Activated gamma-delta T cell treated with Interleukin-2 at 50 U/mL for 16 hours (primary cell): Measurements from ENCODE around the gene GPR183.
"Not testable (repeated sequence)": the region's sequence is repeated elsewhere in the genome, so short reads cannot be mapped to it uniquely, and the experiment has no call there.

ENCODE experiments used
- DNase-seq: peaks from one replicate; pipeline ENCODE4 v3.0.0-alpha.2; 2020

Gene GPR183

GRCh38 chr13:99265821-99266426 is 41.3 kb downstream of the GPR183 start:
- no peak for DNase-seq

GRCh38 chr13:99265162-99265800 is 41.9 kb downstream of the GPR183 start:
- no peak for DNase-seq

DNA sequence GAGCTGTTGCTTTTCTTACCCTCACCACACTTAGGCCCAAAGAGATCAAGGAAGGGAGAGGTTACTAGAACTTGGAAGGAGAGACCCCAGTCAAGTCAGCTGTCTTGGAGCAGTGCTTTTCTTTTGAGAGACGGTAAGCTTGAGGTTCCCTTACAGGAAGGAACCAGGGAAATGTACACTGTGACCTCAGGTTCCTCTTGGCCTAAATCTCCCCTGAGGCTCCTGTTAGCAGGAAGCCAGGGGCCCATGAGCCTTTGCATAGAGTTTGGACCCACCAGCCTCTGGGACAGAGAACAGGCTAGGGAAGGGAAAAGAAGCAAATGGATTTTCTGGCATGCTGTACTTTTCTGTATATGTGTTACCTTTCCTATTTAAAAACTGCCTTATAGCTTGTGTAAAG is 43.1 kb downstream of the GPR183 start:
- DNase-seq, result no peak

GRCh38 chr13:99263126-99263785 is 43.9 kb downstream of the GPR183 start:
- DNase-seq, result no peak

DNA sequence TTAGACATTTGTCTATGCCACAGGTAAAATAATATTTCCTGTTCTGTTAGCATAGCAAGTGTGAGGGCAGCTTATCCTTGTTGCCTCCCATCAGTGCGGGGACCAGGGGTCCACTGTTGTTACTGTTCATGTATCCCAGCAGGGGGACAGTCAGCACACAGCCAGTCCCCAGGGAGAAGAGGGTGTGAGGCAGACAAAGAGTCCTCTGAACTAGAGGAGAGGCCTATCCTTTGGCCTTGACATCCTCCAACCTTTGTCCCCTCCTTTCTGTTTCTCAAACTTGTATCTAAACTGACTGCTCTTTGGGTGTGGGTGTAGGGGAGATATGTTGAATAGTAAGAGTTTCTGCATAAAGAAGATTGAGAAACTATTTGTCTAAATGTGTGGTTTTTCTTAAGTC is 46.1 kb downstream of the GPR183 start:
- no peak for DNase-seq

DNA sequence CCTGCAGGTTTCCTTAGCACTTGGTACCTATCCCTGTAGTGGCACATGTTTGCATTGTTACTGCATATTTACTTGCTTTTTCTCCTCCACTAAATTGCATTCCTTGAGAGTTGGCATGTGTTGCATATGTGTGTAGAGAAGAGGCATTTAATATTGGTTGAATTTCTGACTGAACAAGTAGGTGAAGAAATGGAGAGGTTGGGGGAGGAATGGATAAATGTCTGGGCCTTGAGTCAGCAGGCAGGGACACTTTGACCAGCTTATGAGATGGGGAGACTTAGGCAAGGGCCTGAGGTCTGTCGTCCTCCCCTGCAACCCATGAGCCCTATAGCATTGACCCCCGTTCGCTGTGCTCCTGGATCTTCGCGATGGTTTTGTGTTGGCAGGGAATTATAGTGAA is 47.0 kb downstream of the GPR183 start:
- DNase-seq, result no peak

DNA sequence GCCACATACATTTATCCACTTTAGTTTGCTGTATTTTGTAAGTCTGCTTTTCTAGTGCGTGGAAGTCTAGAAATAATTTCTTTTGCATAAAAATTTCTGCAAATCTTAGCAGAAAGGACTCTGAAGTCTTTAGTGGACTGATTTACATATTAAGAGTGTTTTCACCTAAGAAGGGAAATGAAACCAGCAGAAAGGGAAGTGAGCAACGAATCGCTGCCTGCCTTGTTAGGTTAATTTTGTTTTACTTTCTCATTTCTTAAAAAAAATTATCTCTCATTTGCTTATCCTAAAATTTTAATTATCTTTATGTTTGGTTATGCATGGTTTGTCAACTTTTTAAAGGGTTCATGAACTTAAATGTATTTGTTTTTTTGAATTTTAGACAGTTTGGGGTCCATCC is 48.3 kb downstream of the GPR183 start:
- DNase-seq, result no peak

DNA sequence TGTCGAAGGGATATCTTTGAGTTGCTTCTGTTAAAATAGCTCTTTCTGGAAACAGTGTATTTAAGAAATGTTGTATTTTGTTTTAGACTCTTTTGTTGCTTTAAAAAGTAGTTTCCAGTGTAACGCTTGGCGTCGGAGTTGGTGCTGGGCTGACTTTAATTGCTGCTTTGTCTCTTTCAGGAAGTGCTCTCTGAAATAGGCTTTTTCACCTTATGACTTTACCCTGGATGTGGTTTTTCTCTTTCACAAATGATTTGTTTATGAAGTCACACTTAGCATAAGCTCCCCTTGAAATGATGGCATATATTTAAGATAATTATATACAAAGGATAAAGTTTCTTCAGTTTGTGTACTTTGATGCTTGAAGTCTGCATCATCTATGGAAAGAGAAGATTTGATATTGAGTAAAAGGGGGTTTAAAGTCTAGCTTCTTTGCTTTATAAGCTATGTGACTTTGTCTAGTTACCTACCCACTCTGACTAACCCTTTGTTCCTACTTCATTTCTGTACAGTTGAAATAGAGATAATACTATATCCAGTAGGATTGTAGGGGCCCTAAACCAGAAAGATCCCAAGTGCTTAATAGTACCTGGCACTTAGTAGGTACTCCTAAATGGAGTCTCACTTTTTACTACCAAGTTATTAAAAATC is 48.9 kb downstream of the GPR183 start, which contains the start of gene GPR18:
TSS of gene GPR18 (minus strand) at position 170 of the 651 bp plus-strand sequence. CDS start 2,507 bp downstream, outside the sequence.
- DNase-seq, result peak; percentile 29

DNA sequence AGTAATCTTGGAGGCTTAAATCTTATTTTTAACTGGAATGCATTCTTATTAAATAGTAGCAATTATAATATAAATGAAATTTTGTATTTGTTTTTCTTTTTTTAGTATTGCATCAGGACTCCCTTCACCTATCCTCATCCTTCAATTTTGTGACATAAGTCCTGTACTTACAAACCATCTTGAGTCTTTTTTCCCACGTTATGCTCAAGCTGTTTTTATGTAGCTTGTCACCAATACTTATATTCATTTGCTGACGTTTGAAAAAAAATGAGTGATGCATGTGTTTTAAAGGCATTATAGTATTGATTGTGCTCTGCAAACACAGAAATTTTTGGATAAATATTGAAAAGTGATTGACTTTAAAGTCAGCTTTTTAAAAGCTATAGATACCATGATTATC is 49.9 kb downstream of the GPR183 start:
- no peak for DNase-seq

DNA sequence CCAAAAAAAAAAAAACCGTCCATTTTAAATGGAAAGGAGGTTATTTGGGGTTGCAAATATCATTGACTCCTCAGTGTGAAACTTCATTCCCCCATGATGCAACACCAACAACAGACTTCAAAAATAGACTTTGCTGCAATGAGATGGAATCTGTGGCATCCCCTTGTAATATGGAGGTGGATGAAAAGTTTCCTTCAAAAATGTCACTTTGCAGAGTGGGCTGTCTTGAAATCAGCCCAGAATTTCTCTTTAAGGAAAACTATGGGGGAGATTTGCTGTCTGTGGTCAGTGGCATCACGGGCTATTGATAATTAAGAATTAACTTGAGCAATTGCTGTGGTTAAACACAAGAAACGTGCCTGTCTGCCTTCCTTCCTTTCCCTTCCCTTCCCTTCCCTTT is 50.5 kb downstream of the GPR183 start:
- no peak for DNase-seq

DNA sequence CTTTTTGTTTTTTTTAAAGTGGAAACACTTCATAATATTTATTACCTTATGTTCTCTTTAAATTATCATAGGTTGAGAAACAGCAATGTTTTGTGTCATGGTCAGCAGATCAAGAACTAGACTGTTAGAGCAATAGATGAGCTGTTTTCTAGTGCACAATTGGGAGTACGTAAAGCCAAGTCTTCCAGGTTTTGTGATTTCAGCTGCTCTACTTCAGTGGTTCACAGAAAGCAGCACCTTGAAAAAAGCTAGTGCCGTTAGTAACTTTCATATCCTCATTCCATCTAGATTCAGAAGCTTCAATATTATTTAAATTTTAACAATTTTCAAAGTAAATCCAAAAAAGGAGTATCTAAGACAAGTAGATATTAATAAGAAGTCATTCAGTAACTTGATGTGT is 50.9 kb downstream of the GPR183 start:
- DNase-seq, result no peak

- no peak for DNase-seq
Observed at GRCh38 chr13:99255271-99255670, 51.9 kb downstream of the GPR183 start.

- DNase-seq, result no peak
Observed at GRCh38 chr13:99254830-99255229, 52.4 kb downstream of the GPR183 start.

GRCh38 chr13:99251921-99252320 is 55.3 kb downstream of the GPR183 start:
- DNase-seq, result no peak

GRCh38 chr13:99250982-99251825 is 56.0 kb downstream of the GPR183 start:
- no peak for DNase-seq

- DNase-seq, result not testable (repeated sequence)
Observed at GRCh38 chr13:99249606-99250005, 57.6 kb downstream of the GPR183 start.

DNA sequence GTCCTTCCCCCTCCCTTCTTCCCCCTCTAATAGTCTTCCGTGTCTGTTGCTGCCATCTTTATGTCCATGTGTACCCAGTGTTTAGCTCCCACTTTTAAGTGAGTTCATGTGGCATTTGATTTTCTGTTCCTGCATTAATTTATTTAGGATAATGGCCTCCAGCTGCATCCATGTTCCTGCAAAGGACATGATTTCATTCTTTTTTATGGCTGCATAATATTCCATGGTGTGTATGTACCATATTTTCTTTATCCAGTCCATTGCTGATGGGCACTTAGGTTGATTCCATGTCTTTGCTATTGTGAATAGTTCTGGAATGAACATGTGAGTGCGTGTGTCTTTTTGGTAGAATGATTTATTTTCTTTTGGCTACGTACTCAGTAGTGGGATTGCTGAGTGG is 58.0 kb downstream of the GPR183 start:
- DNase-seq, result not testable (repeated sequence)

GRCh38 chr13:99246100-99246499 is 61.1 kb downstream of the GPR183 start:
- no peak for DNase-seq
